ENCODE measurements around the gene BANP.
"Not testable (repeated sequence)": the region's sequence is repeated elsewhere in the genome, so short reads cannot be mapped to it uniquely, and the experiment has no call there.

The BANP gene

DNA sequence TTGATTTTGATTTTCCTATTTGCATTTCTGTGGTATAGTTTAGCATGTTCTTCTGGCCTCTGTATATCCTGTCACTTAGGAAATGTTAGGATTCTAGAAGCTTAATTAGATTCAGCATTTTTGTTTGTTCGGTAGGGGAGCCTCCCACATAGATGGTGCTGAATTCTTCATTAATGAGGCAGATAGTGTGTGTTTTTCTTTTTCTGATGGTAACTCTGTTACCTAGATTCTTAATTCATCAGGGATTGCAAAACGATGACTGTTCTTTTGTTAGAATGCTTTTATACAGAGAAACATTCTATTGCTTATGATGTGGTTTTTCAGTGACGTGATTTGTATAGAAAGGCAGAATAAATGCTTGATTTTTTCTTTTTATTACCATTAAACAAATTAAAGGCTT, 19.0 kb downstream of the BANP start:
- DNase-seq (ENCODE audit: extremely low read depth, low read depth), result no peak
- TF ChIP-seq, protein P1, sequence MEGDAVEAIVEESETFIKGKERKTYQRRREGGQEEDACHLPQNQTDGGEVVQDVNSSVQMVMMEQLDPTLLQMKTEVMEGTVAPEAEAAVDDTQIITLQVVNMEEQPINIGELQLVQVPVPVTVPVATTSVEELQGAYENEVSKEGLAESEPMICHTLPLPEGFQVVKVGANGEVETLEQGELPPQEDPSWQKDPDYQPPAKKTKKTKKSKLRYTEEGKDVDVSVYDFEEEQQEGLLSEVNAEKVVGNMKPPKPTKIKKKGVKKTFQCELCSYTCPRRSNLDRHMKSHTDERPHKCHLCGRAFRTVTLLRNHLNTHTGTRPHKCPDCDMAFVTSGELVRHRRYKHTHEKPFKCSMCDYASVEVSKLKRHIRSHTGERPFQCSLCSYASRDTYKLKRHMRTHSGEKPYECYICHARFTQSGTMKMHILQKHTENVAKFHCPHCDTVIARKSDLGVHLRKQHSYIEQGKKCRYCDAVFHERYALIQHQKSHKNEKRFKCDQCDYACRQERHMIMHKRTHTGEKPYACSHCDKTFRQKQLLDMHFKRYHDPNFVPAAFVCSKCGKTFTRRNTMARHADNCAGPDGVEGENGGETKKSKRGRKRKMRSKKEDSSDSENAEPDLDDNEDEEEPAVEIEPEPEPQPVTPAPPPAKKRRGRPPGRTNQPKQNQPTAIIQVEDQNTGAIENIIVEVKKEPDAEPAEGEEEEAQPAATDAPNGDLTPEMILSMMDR (IDR thresholded peaks at IDR 0.05; ENCODE audit: low read depth, low read length), result no peak

DNA sequence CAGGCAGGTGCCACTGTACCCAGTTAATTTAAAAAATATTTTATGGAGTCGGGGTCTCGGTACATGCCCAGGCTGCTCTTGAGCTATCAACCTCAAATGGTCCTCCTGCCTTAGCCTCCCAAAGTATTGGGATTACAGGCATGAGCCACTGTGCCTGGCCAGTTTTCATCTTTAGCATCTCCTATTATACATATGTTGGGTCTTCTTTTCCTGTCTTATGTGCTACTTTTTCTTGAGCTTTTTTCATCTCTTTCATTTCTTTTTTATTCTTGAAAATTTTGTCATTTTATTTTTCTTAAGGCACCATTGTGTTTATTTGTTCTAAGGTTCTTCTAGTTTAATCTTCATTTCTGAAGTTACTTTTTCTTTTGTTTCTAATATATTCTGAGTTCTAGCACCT, 20.7 kb downstream of the BANP start:
- no peak for DNase-seq (ENCODE audit: extremely low read depth, low read depth)
- TF ChIP-seq, protein P1 (IDR thresholded peaks at IDR 0.05; ENCODE audit: low read depth, low read length), result no peak

- DNase-seq (ENCODE audit: extremely low read depth, low read depth), result no peak
- TF ChIP-seq, protein P1 (IDR thresholded peaks at IDR 0.05; ENCODE audit: low read depth, low read length), result no peak
Measured at GRCh38 chr16:87973717-87974116, 22.5 kb downstream of the BANP start.

- no peak for DNase-seq (ENCODE audit: extremely low read depth, low read depth)
- TF ChIP-seq, protein P1 (IDR thresholded peaks at IDR 0.05; ENCODE audit: low read depth, low read length), result no peak
Measured at GRCh38 chr16:87974178-87974577, 22.9 kb downstream of the BANP start.

GRCh38 chr16:87976665-87977064, 25.4 kb downstream of the BANP start:
- TF ChIP-seq, protein P1 (IDR thresholded peaks at IDR 0.05; ENCODE audit: low read depth, low read length), result no peak
- DNase-seq (ENCODE audit: extremely low read depth, low read depth), result no peak

DNA sequence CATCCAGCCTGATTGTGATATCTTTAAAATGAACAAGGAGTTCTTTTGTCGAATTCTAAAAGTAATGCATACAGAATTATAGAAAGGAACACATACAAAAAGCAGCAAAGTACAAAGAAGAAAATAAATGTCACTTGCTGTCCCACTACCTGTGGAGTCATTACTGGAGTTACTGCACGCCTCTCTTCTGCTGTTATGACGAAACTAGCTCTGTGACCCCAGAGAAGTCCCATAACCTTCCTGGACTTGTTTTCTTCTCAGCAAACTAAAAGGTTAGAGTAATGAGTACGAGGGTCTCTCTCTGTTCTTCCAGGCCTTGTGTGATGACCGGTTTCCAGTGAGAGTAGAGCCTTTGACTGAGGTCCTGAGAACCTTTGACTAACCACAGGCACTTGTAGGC, 26.9 kb downstream of the BANP start:
- TF ChIP-seq, protein P1 (IDR thresholded peaks at IDR 0.05; ENCODE audit: low read depth, low read length), result no peak
- DNase-seq (ENCODE audit: extremely low read depth, low read depth), result no peak

DNA sequence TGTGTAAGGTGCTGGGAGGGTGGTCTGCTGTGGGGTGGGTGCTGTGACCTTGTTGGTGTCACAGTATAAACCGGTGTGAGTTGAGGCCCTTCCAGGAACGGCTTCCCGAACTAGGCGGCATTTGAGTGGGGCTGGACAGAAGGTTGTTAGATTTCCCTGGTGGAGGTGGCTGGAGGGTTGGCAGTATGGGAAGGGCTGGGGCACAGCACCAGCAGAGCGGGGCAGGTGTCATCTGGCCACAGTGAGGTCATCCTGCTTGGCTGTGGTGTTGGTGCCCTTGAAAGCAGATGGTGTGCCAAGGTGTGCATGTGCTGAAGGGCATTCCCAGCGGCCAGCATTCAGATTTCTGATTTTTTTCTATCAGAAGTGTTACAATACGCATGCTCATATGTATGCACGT, 28.1 kb downstream of the BANP start:
- TF ChIP-seq, protein P1 (IDR thresholded peaks at IDR 0.05; ENCODE audit: low read depth, low read length), result no peak
- no peak for DNase-seq (ENCODE audit: extremely low read depth, low read depth)

GRCh38 chr16:87979911-87980630, 28.8 kb downstream of the BANP start:
- not testable (repeated sequence) for DNase-seq (ENCODE audit: extremely low read depth, low read depth)

DNA sequence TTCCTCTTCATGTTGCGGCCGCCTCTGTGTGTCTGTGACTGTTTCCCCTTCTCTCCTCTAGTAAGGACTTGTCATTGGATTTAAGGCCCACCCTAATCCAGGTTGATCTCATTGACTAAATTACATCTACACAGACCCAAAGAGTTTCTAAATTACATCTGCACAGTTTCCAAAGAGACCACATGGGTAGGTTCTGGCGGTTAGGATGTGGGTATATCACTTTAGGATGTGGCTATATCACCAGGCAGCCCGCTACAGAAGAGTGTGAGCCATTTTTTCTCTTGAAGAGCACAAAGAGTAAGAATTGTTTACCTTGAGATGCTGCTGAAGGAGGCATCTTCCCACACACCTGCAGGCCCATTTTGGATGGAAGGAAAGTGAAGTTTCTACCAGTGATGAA, 30.1 kb downstream of the BANP start:
- not testable (repeated sequence) for DNase-seq (ENCODE audit: extremely low read depth, low read depth)

Measured in AG09319 (cell line).